ENCODE measurements around the gene RNF144A.

DNA sequence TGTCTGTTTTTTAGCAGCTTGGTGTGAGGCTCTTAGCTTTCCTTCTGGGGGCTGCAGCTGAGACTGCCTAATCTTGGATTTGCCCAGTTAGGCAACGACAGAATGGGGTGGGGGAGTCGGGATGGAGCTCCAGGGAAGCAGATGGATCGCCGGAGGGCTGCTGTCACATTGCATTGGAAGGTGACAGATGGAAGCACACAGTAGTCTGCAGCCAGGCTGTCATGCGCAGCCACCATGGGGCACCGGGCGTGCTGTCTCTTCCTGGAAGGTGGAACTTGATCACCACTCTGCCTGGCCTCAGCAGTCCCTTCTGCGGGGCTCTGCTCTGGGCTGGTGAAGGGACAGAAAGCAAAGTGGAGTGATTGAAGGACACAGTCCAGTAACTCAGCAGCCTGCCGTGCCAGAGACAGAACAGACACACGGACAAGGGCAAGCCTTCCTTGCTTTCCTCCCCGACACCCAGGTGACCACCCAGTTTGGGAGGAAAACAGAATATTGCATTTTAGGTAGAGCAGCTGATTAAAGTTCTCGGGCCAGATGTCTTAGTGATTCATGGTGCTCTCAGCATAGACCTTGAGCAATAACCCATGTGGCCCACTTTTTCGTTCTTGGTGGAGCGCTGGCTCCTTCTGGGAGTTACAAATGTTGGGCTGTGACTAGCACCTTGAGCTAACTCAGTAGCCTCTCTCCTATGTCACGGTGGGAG is 40.9 kb downstream of the RNF144A start:
- TF ChIP-seq, protein P1, sequence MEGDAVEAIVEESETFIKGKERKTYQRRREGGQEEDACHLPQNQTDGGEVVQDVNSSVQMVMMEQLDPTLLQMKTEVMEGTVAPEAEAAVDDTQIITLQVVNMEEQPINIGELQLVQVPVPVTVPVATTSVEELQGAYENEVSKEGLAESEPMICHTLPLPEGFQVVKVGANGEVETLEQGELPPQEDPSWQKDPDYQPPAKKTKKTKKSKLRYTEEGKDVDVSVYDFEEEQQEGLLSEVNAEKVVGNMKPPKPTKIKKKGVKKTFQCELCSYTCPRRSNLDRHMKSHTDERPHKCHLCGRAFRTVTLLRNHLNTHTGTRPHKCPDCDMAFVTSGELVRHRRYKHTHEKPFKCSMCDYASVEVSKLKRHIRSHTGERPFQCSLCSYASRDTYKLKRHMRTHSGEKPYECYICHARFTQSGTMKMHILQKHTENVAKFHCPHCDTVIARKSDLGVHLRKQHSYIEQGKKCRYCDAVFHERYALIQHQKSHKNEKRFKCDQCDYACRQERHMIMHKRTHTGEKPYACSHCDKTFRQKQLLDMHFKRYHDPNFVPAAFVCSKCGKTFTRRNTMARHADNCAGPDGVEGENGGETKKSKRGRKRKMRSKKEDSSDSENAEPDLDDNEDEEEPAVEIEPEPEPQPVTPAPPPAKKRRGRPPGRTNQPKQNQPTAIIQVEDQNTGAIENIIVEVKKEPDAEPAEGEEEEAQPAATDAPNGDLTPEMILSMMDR (IDR thresholded peaks at IDR 0.05): no peak
- no peak for TF ChIP-seq POLR2A (IDR thresholded peaks at IDR 0.05)

All from right lobe of liver (tissue), 4 donors.